ENCODE measurements around the gene PNCK. TPM values are rescaled to one million over a fixed set of nuclear protein-coding genes. Genes with fewer than 3 reads are reported as not detected.
"Not testable (repeated sequence)": the region's sequence is repeated elsewhere in the genome, so short reads cannot be mapped to it uniquely, and the experiment has no call there.

The PNCK gene
- total RNA-seq, 1 donor from 2014 or later = not detected

- DNase-seq (ENCODE audit: extremely low read depth, low read depth, low spot score) = not testable (repeated sequence)
These were observed 25.7 kb upstream of the PNCK start for GRCh38 chrX:153699210-153699783.

DNA sequence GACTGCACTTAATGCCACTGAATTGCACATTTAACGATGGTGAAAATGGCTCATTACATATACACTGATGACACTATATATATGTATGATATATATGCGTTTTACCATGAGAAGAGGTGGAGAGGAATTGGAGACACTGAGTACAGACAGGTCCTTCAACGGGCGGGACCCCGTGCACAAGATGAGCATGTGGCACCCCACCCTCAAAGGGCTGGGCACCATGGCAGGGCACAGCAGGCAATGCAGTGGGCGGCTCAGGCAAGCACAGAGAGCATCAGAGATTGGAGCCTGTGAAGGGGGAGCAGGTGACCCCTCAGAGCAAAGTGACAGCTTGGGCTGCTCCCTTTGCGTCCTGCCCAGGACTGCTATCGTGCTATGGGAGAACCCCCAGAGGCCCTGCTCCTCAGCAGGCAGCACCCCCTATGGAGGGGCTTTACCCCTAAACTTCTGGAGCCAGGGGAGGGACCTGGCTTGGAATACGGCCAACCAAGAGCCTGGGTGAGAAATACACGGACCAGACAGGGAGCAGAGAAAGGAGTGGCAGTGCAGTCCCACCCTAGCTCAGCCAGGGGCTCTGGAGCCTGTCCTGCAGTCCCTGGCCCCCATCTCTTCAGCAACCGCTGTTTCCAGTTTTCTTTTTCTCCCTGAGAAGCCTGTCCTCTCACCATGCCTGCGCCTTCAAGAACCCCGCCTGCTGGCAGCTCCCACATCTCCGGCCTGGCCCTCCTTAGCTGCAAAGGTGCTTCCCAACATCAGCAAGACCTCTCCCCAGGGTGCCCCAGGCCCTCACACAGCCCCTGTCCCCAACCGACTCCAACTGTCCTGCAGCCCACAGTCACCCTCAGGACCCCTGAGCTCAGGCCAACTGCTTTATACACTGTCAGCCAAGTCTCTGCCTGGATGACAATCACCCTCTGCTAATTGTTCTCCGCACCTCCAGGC, 24.6 kb upstream of the PNCK start:
- no peak for DNase-seq (ENCODE audit: extremely low read depth, low read depth, low spot score)

GRCh38 chrX:153696986-153697722, 23.5 kb upstream of the PNCK start:
- DNase-seq (ENCODE audit: extremely low read depth, low read depth, low spot score) = not testable (repeated sequence)

- DNase-seq (ENCODE audit: extremely low read depth, low read depth, low spot score) = not testable (repeated sequence)
These were observed 22.9 kb upstream of the PNCK start for GRCh38 chrX:153696538-153696937.

GRCh38 chrX:153696100-153696499, 22.5 kb upstream of the PNCK start:
- no peak for DNase-seq (ENCODE audit: extremely low read depth, low read depth, low spot score)

- DNase-seq (ENCODE audit: extremely low read depth, low read depth, low spot score) = no peak
These were observed 21.2 kb upstream of the PNCK start for GRCh38 chrX:153694687-153695270.

DNA sequence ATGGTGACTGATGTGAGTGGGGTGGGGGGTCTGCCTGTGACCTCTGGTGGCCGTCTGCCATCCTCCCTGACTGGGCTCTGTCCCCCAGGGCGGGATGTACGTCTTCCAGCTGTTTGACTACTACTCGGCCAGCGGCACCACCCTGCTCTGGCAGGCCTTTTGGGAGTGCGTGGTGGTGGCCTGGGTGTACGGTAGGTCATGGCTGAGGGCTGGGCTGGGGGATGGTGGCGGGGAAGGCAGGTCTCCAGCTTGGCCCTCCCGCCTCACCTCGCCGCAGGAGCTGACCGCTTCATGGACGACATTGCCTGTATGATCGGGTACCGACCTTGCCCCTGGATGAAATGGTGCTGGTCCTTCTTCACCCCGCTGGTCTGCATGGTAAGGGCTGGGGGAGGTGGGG, 20.6 kb upstream of the PNCK start:
- not testable (repeated sequence) for DNase-seq (ENCODE audit: extremely low read depth, low read depth, low spot score)

GRCh38 chrX:153693216-153694086, 19.8 kb upstream of the PNCK start:
- no peak for DNase-seq (ENCODE audit: extremely low read depth, low read depth, low spot score)

- DNase-seq (ENCODE audit: extremely low read depth, low read depth, low spot score) = no peak
These were observed 19.1 kb upstream of the PNCK start for GRCh38 chrX:153692611-153693156.

- DNase-seq (ENCODE audit: extremely low read depth, low read depth, low spot score) = no peak
These were observed 18.4 kb upstream of the PNCK start for GRCh38 chrX:153692003-153692402.

GRCh38 chrX:153691032-153691827, 17.6 kb upstream of the PNCK start:
- not testable (repeated sequence) for DNase-seq (ENCODE audit: extremely low read depth, low read depth, low spot score)

- DNase-seq (ENCODE audit: extremely low read depth, low read depth, low spot score) = no peak
These were observed 16.9 kb upstream of the PNCK start for GRCh38 chrX:153690466-153690865.

- DNase-seq (ENCODE audit: extremely low read depth, low read depth, low spot score) = no peak
These were observed 16.2 kb upstream of the PNCK start for GRCh38 chrX:153689654-153690465.

DNA sequence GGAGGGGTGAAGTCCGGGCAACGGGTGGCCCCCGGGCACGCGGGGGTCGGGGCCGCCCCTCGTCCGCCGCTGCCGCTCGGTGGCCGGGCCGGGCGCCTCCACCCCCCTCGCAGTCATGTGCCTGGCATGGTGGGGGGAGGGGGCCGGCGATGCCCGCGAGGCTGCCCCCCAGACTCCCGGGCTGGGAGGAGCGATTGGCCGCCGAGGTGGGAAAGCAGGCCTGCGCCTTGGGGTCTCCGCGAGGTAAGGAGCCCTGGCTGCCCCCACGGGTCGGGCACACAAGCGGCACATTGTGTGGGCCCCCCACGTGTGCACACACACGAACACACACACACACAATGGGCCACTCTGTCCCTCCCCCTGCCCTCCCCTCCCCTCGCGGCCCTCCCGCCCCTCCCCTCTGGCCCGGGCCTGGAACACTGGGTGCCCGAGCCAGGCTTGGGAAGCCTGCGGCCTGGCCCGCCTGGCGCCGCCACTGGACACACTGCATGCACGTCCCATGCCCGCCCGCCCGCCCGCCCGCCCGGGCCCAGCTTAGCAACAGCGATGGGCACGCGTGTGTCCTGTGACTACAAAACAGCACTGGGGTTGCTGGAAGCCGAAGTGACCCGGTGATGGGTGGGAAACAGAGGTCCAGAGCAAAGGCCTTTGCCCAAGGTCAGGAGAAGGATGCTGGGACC, 15.4 kb upstream of the PNCK start:
- DNase-seq (ENCODE audit: extremely low read depth, low read depth, low spot score) = no peak

DNA sequence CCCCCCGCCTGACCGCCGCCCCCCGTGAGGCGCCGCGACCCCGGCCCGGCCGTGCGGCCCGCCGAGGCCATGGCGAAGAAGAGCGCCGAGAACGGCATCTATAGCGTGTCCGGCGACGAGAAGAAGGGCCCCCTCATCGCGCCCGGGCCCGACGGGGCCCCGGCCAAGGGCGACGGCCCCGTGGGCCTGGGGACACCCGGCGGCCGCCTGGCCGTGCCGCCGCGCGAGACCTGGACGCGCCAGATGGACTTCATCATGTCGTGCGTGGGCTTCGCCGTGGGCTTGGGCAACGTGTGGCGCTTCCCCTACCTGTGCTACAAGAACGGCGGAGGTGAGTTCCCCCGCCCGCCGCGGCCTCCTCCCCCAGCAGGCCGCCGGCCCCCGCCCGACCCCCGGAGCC, 14.9 kb upstream of the PNCK start:
- no peak for DNase-seq (ENCODE audit: extremely low read depth, low read depth, low spot score)

DNA sequence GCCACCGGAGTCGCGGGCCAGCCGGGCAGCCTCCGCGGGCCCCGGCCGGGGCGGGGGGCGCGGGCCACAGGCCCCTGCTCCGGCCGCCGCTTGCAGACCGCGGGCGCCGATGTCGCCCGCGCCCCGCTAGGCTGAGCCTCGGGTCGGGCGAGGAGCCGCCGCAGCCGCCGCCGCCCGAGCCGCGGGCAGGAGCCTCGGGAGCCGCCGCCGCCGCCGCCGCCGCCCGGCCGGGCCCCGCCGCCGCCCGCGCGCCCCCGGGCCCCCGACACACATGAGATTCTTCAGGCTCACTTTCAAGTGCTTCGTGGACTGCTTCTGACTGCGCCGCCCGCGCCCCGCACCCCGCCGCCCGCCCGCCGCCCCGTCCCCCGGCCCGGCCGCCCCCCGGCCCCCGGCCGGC, 14.5 kb upstream of the PNCK start:
- no peak for DNase-seq (ENCODE audit: extremely low read depth, low read depth, low spot score)

Measured in glomerular endothelial cell (primary cell).